Trophoblast cell (in vitro differentiated cells and primary cell): ENCODE results near the gene ASPSCR1.

ENCODE experiments used
- DNase-seq, 2 donors: peaks; one replicate each; pipeline ENCODE4 v3.0.0-alpha.2; 2016
- H2AFZ ChIP-seq: 2 replicates; pipeline ENCODE4 v1.6.1; 2013; ENCODE audit warnings: low read length, moderate library complexity, mild to moderate bottlenecking; ENCODE audit not compliant: insufficient read depth, poor library complexity
- H2AK5ac ChIP-seq: 2 replicates; pipeline ENCODE4 v1.6.1; 2013; ENCODE audit warnings: mild to moderate bottlenecking, low read length
- H2BK120ac ChIP-seq: 2 replicates; pipeline ENCODE4 v1.6.1; 2013; ENCODE audit warnings: low read length, mild to moderate bottlenecking, moderate library complexity; ENCODE audit not compliant: insufficient read depth, poor library complexity
- H2BK12ac ChIP-seq: 2 replicates; pipeline ENCODE4 v1.6.1; 2013; ENCODE audit warnings: mild to moderate bottlenecking, low read length, moderate library complexity
- H2BK5ac ChIP-seq: 2 replicates; pipeline ENCODE4 v1.6.1; 2013; ENCODE audit warnings: low read length, low read depth, moderate library complexity, mild to moderate bottlenecking; ENCODE audit not compliant: poor library complexity
- H3K14ac ChIP-seq: 2 replicates; pipeline ENCODE4 v1.6.1; 2013; ENCODE audit warnings: mild to moderate bottlenecking, low read length
- H3K18ac ChIP-seq: 2 replicates; pipeline ENCODE4 v1.6.1; 2013; ENCODE audit warnings: mild to moderate bottlenecking, low read length
- H3K23ac ChIP-seq: 2 replicates; pipeline ENCODE4 v1.6.1; 2013; ENCODE audit warnings: low read length
- H3K27ac ChIP-seq: 2 replicates; pipeline ENCODE4 v1.5.1; 2013; ENCODE audit warnings: low read depth, mild to moderate bottlenecking, inconsistent platforms, low read length, moderate library complexity
- H3K27me3 ChIP-seq: 2 replicates; pipeline ENCODE4 v1.6.1; 2013; ENCODE audit warnings: inconsistent platforms, mild to moderate bottlenecking, low read length, moderate library complexity; ENCODE audit not compliant: insufficient read depth
- H3K36me3 ChIP-seq, 2 experiments: 1 replicate in 1 of 2; 2 replicates in 1 of 2; pipeline ENCODE4 v1.6.1; 2013; ENCODE audit warnings: low read length in 2 of 2, mild to moderate bottlenecking in 2 of 2, moderate library complexity in 1 of 2; ENCODE audit not compliant: insufficient read depth in 2 of 2, control insufficient read depth in 1 of 2
- H3K4ac ChIP-seq: 2 replicates; pipeline ENCODE4 v1.6.1; 2013; ENCODE audit warnings: low read depth, mild to moderate bottlenecking, low read length, moderate library complexity
- H3K4me1 ChIP-seq, 2 experiments: 1 replicate in 1 of 2; 2 replicates in 1 of 2; pipeline ENCODE4 v1.6.1; 2013; ENCODE audit warnings: low read length in 2 of 2, mild to moderate bottlenecking in 2 of 2, moderate library complexity in 1 of 2; ENCODE audit not compliant: insufficient read depth in 2 of 2, control insufficient read depth in 1 of 2
- H3K4me2 ChIP-seq: 2 replicates; pipeline ENCODE4 v1.6.1; 2013; ENCODE audit warnings: inconsistent platforms, mild to moderate bottlenecking, low read length, moderate library complexity
- H3K4me3 ChIP-seq: 2 replicates; pipeline ENCODE4 v1.5.1; 2013; ENCODE audit warnings: mild to moderate bottlenecking, low read depth, low read length, inconsistent platforms
- H3K79me1 ChIP-seq: one replicate; pipeline ENCODE4 v1.6.1; 2013; ENCODE audit warnings: low read length
- H3K79me2 ChIP-seq: 2 replicates; pipeline ENCODE4 v1.6.1; 2013; ENCODE audit warnings: low read length, mild to moderate bottlenecking; ENCODE audit not compliant: control insufficient read depth, insufficient read depth, poor library complexity
- H3K9ac ChIP-seq: 2 replicates; pipeline ENCODE4 v1.6.1; 2013; ENCODE audit warnings: mild to moderate bottlenecking, low read length
- H3K9me3 ChIP-seq: 2 replicates; pipeline ENCODE4 v1.6.1; 2013; ENCODE audit warnings: low read depth, mild to moderate bottlenecking, control low read depth, inconsistent platforms, low read length; ENCODE audit not compliant: insufficient read depth
- H4K12ac ChIP-seq: 2 replicates; pipeline ENCODE4 v1.6.1; 2013; ENCODE audit warnings: low read depth, mild to moderate bottlenecking, low read length, moderate library complexity
- H4K8ac ChIP-seq: 2 replicates; pipeline ENCODE4 v1.6.1; 2013; ENCODE audit warnings: low read depth, mild to moderate bottlenecking, low read length, moderate library complexity
- H4K91ac ChIP-seq: one replicate; pipeline ENCODE4 v1.6.1; 2013; ENCODE audit warnings: low read depth, mild to moderate bottlenecking, low read length, moderate library complexity
- WGBS: extraction: QIAGEN DNeasy Blood & Tissue Kit; methylation state at CpG from one replicate; pipeline ENCODE4 v1.1.7; 2013; ENCODE audit warnings: missing lambda C conversion rate; ENCODE audit not compliant: insufficient read length, insufficient coverage; ENCODE audit errors: extremely low coverage; 5-methylcytosine and 5-hydroxymethylcytosine counted together

The ASPSCR1 gene

GRCh38 chr17:81932333-81932983, 45.0 kb upstream of the ASPSCR1 start:
- no peak overlapping the region for H2AK5ac ChIP-seq
- H2BK5ac ChIP-seq: no peak overlapping the region
- no peak overlapping the region for H3K4me3 ChIP-seq
- no peak overlapping the region for H4K91ac ChIP-seq
- no peak overlapping the region for H3K4ac ChIP-seq
- H3K27ac ChIP-seq: no peak overlapping the region
- WGBS: no CpG with 5 or more reads among the region's 9 CpGs
- no peak overlapping the region for H4K12ac ChIP-seq
- no peak overlapping the region for H3K23ac ChIP-seq
- no peak overlapping the region for H3K4me2 ChIP-seq
- no peak overlapping the region for H3K14ac ChIP-seq
- peaks cover 15% of the 10 kb centered on the region for H3K79me1 ChIP-seq
- H2BK120ac ChIP-seq: no peak overlapping the region
- H4K8ac ChIP-seq: no peak overlapping the region
- peaks cover 4 to 10% of the 10 kb centered on the region in 2 experiments for H3K36me3 ChIP-seq
- H3K9me3 ChIP-seq: no peaks in the 10 kb centered on the region
- no peak overlapping the region for H2BK12ac ChIP-seq
- no peak for DNase-seq
- peaks cover 9% of the 10 kb centered on the region for H3K79me2 ChIP-seq
- H3K4me1 ChIP-seq: peaks cover 13 to 20% of the 10 kb centered on the region in 2 experiments
- no peak overlapping the region for H3K18ac ChIP-seq
- H3K27me3 ChIP-seq: no peaks in the 10 kb centered on the region
- no peak overlapping the region for H2AFZ ChIP-seq
- H3K9ac ChIP-seq: no peak overlapping the region

GRCh38 chr17:81933178-81933699, 44.2 kb upstream of the ASPSCR1 start:
- no peak for DNase-seq
- Histone ChIP-seq H3K14ac (no peak overlapping the region), H4K91ac (no peak overlapping the region), H3K9ac (no peak overlapping the region), H3K4me1 (peaks cover 11 to 15% of the 10 kb centered on the region in 2 experiments), H3K27me3 (no peaks in the 10 kb centered on the region), H3K18ac (no peak overlapping the region), H3K4me2 (no peak overlapping the region), H2BK120ac (no peak overlapping the region), H3K79me2 (peaks cover 4% of the 10 kb centered on the region), H3K79me1 (peaks cover 11% of the 10 kb centered on the region), H3K9me3 (no peaks in the 10 kb centered on the region), H3K27ac (no peak overlapping the region), H2AK5ac (no peak overlapping the region), H3K4ac (no peak overlapping the region), H2BK5ac (no peak overlapping the region), H4K8ac (no peak overlapping the region), H2BK12ac (no peak overlapping the region), H3K36me3 (peaks cover 4 to 10% of the 10 kb centered on the region in 2 experiments), H4K12ac (no peak overlapping the region), H3K23ac (no peak overlapping the region), H2AFZ (no peak overlapping the region), H3K4me3 (no peak overlapping the region)
- no CpG with 5 or more reads among the region's 14 CpGs for WGBS

DNA sequence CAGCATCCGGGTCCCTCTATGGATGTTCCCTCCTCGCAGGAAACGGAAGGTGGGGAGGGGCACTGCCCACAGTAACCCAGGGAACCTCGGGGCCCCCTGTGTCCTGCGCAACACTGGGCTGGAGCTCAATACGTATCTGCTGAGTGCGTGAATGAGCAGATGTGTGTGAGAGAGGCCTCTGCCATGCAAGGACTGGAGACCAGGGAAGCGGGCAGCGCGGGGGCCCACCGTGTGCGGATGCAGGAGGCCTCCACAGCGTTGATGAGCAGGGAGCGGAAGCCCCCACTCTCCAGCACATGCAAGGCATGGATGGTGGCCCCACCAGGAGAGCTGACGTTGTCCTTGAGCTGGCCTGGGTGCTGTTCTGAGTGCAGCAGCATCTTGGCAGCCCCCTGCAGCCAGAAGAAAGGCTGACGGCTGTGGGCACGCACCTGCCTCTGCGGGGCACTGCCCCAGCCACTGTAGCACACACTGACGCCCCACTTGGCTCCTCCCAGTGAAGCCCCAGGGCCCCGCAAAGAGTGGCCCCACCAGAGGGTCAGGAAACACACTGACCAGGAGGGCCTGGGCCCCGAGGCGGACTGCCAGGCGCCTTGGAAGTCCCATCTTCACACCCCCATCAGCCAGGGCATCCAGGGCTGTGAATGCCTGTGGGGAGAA, 43.2 kb upstream of the ASPSCR1 start:
- Histone ChIP-seq H3K27me3 (no peaks in the 10 kb centered on the region), H2BK5ac (no peak overlapping the region), H2AFZ (no peak overlapping the region), H3K27ac (no peak overlapping the region), H3K4me1 (peaks cover 6 to 9% of the 10 kb centered on the region in 2 experiments), H3K36me3 (peaks cover 4 to 10% of the 10 kb centered on the region in 2 experiments), H3K79me2 (peaks cover 4% of the 10 kb centered on the region), H3K14ac (no peak overlapping the region), H3K9me3 (no peaks in the 10 kb centered on the region), H3K4me3 (no peak overlapping the region), H3K4me2 (no peak overlapping the region), H2BK120ac (no peak overlapping the region), H2AK5ac (no peak overlapping the region), H4K8ac (no peak overlapping the region), H3K9ac (no peak overlapping the region), H3K79me1 (peaks cover 9% of the 10 kb centered on the region), H3K18ac (no peak overlapping the region), H3K23ac (no peak overlapping the region), H3K4ac (no peak overlapping the region), H2BK12ac (no peak overlapping the region), H4K12ac (no peak overlapping the region), H4K91ac (no peak overlapping the region)
- no peak for DNase-seq
- no CpG with 5 or more reads among the region's 23 CpGs for WGBS

- Histone ChIP-seq H2BK5ac (no peak overlapping the region), H4K12ac (no peak overlapping the region), H3K4me3 (no peak overlapping the region), H2AK5ac (no peak overlapping the region), H3K79me2 (peaks cover 4% of the 10 kb centered on the region), H2AFZ (no peak overlapping the region), H4K91ac (no peak overlapping the region), H3K9me3 (no peaks in the 10 kb centered on the region), H3K4me1 (peaks cover 6 to 9% of the 10 kb centered on the region in 2 experiments), H3K4ac (no peak overlapping the region), H4K8ac (no peak overlapping the region), H3K4me2 (no peak overlapping the region), H3K9ac (no peak overlapping the region), H3K79me1 (peaks cover 9% of the 10 kb centered on the region), H3K18ac (no peak overlapping the region), H3K27me3 (no peaks in the 10 kb centered on the region), H3K14ac (no peak overlapping the region), H3K36me3 (peaks cover 4 to 10% of the 10 kb centered on the region in 2 experiments), H3K23ac (no peak overlapping the region), H3K27ac (no peak overlapping the region), H2BK12ac (no peak overlapping the region), H2BK120ac (no peak overlapping the region)
- no peak for DNase-seq
- WGBS: no CpG with 5 or more reads among the region's 38 CpGs
Observed at GRCh38 chr17:81934850-81935708, 42.4 kb upstream of the ASPSCR1 start.
